Peyer's patch (tissue), 4 donors: ENCODE measurements around the gene ELP4. TPM values are rescaled to one million over a fixed set of nuclear protein-coding genes. Genes with fewer than 3 reads are reported as not detected.
A peak's percentile ranks its signal among the peaks of the same experiment; 100 is the strongest.

Experiments
- DNase-seq, 3 donors: peaks; one replicate each; pipeline ENCODE4 v3.0.0-alpha.2; 2017 to 2019
- H3K27ac ChIP-seq, 4 donors: fragments of 200-600 bp; sonication (generic); one replicate each; pipeline ENCODE4 v1.5.1; 2016 to 2019
- H3K27me3 ChIP-seq, 2 donors: fragments of 200-600 bp; sonication (generic); one replicate each; pipeline ENCODE4 v1.5.1; 2019
- H3K36me3 ChIP-seq, 3 donors: fragments of 200-600 bp; sonication (generic); one replicate each; pipeline ENCODE4 v1.5.1; 2016 to 2019
- H3K4me1 ChIP-seq, 4 donors: fragments of 200-600 bp; sonication (generic); one replicate each; pipeline ENCODE4 v1.5.1; 2016 to 2019
- H3K4me3 ChIP-seq, 4 donors: fragments of 200-600 bp; sonication (generic); 1 replicate in 3 of 4; 2 replicates in 1 of 4; pipeline ENCODE4 v1.5.1; 2016 to 2019; ENCODE audit warnings: mild to moderate bottlenecking in 1 of 4
- H3K9me3 ChIP-seq, 4 donors: fragments of 200-600 bp; sonication (generic); one replicate each; pipeline ENCODE4 v1.5.1; 2016 to 2019; ENCODE audit warnings: mild to moderate bottlenecking in 1 of 4
- CTCF ChIP-seq, 6 experiments: fragments of 450-650 bp in 4 of 6; fragments of 200-600 bp in 2 of 6; sonication (generic) in 1 of 6; IDR thresholded peaks; one replicate each; pipeline ENCODE4 v1.5.1; 2017 to 2019; ENCODE audit warnings: antibody characterized with exemption in 6 of 6, mild to moderate bottlenecking in 3 of 6, moderate library complexity in 1 of 6
- POLR2A ChIP-seq, 2 donors: fragments of 450-650 bp; IDR thresholded peaks; one replicate each; pipeline ENCODE4 v1.5.1; 2017; ENCODE audit warnings: antibody characterized with exemption in 2 of 2, mild to moderate bottlenecking in 2 of 2, moderate library complexity in 2 of 2
- total RNA-seq, 4 donors: library from RNA; depleted of rRNA; stranded (reverse); fragments of >200 nt; gene quantifications; one replicate each; pipeline ENCODE4 v1.1.0, GENCODE V29; 2016

Gene ELP4
- total RNA-seq, 4 donors from 2014 or later = 13.3 to 33.0 (median 21.3) TPM

GRCh38 chr11:31817054-31817620 is 307.6 kb downstream of the ELP4 start:
- Histone ChIP-seq H3K27ac (no peak overlapping the region), H3K4me3 (peak overlapping the region in 3 of 4 donors; percentile 1 to 38 (median 29)), H3K27me3 (peaks cover 0 to 86% of the 10 kb centered on the region in 2 donors), H3K4me1 (peaks cover 0 to 61% (median 14%) of the 10 kb centered on the region in 4 donors), H3K9me3 (no peaks in the 10 kb centered on the region), H3K36me3 (no peaks in the 10 kb centered on the region)
- DNase-seq = peak in 1 of 3 donors; percentile 48
- TF ChIP-seq CTCF (IDR thresholded peaks at IDR 0.05) (no peak), POLR2A (IDR thresholded peaks at IDR 0.05) (no peak)

GRCh38 chr11:31817621-31818424 is 308.3 kb downstream of the ELP4 start:
- TF ChIP-seq POLR2A (IDR thresholded peaks at IDR 0.05) (no peak), CTCF (IDR thresholded peaks at IDR 0.05) (no peak)
- DNase-seq = peak in 1 of 3 donors; percentile 53
- H3K4me3 ChIP-seq = peak overlapping the region in 3 of 4 donors; percentile 1 to 38 (median 29)

GRCh38 chr11:31818425-31818755 is 308.8 kb downstream of the ELP4 start:
- H3K27ac ChIP-seq = no peak overlapping the region
- H3K4me1 ChIP-seq = peaks cover 0 to 48% (median 7%) of the 10 kb centered on the region in 4 donors
- H3K9me3 ChIP-seq = no peaks in the 10 kb centered on the region
- no peak overlapping the region for H3K4me3 ChIP-seq
- no peak for DNase-seq
- no peaks in the 10 kb centered on the region for H3K36me3 ChIP-seq
- no peak for TF ChIP-seq POLR2A (IDR thresholded peaks at IDR 0.05)
- no peak for TF ChIP-seq CTCF (IDR thresholded peaks at IDR 0.05)
- H3K27me3 ChIP-seq = peaks cover 0 to 74% of the 10 kb centered on the region in 2 donors

More at GRCh38 chr11:31817621-31818424, 308.3 kb downstream of the ELP4 start:
- Histone ChIP-seq H3K9me3 (no peaks in the 10 kb centered on the region), H3K27ac (no peak overlapping the region), H3K36me3 (no peaks in the 10 kb centered on the region), H3K4me1 (peaks cover 0 to 54% (median 8%) of the 10 kb centered on the region in 4 donors), H3K27me3 (peaks cover 0 to 79% of the 10 kb centered on the region in 2 donors)

- Histone ChIP-seq H3K4me1 (peaks cover 0 to 43% (median 7%) of the 10 kb centered on the region in 4 donors), H3K27me3 (peaks cover 0 to 68% of the 10 kb centered on the region in 2 donors), H3K27ac (no peak overlapping the region), H3K36me3 (no peaks in the 10 kb centered on the region), H3K4me3 (no peak overlapping the region), H3K9me3 (no peaks in the 10 kb centered on the region)
- DNase-seq = peak in 1 of 3 donors; percentile 45
- TF ChIP-seq POLR2A (IDR thresholded peaks at IDR 0.05) (no peak), CTCF (IDR thresholded peaks at IDR 0.05) (no peak)
Observed at GRCh38 chr11:31818874-31819331, 309.3 kb downstream of the ELP4 start.

DNA sequence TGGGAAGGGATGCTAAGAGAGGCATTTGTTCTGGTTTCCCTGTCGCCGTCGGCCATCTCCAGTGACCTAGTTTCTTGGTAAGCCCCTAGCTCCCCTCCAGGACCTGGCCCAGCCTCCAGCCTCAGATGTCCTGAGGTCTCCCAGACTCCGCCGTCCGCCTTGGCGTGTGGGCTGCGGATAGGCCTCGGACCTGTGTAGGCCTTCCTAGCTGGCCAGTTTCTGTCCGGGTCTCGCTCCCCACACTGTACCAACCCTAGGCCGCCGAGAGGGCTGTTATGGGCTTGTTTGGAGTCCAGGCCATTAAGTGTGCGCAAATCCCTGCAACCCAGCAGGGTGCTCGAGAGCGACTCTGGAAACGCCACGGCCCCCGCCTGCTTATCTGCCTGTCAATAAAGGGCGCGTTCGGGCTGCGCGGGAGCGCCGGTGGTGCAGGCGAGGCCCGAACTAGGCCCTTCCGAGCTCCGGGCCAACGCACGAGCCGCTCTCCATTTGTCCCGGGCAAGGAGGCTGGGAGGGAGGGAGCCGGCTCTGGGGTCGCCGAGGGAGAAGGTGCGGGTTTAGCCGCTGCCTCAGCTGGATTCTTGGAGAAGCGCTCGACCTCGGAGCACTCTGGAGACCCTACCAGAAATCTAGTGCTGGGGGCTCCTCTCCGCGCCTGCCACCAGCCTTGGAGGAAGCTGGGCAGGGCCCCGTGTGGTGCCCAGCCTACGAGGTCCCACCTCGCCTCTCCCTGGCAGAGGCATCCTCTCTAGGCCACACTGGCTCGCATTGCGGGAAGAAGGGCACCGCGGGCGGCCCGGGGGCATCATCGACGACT is 310.3 kb downstream of the ELP4 start:
- Histone ChIP-seq H3K4me3 (no peak overlapping the region), H3K27ac (no peak overlapping the region), H3K27me3 (peaks cover 0 to 59% of the 10 kb centered on the region in 2 donors), H3K36me3 (no peaks in the 10 kb centered on the region), H3K4me1 (peaks cover 0 to 35% (median 7%) of the 10 kb centered on the region in 4 donors), H3K9me3 (no peaks in the 10 kb centered on the region)
- no peak for TF ChIP-seq POLR2A (IDR thresholded peaks at IDR 0.05)
- no peak for TF ChIP-seq CTCF (IDR thresholded peaks at IDR 0.05)
- DNase-seq = peak in 1 of 3 donors; percentile 47
